GM12878 (cell line): ENCODE results near the gene EPN1. TPM values are rescaled to one million over a fixed set of nuclear protein-coding genes. Genes with fewer than 3 reads are reported as not detected.
A peak's percentile ranks its signal among the peaks of the same experiment; 100 is the strongest.

ENCODE experiments used
- ASH2L ChIP-seq: fragments of 300-600, 200-600 bp; sonication (generic); IDR thresholded peaks from 2 replicates; pipeline ENCODE4 v1.6.1; 2017; ENCODE audit warnings: low read depth, mild to moderate bottlenecking, borderline replicate concordance
- ATF7 ChIP-seq: fragments of 450-650 bp; IDR thresholded peaks from 2 replicates; pipeline ENCODE4 v1.6.1; 2016; ENCODE audit warnings: low read depth, mild to moderate bottlenecking
- BHLHE40 ChIP-seq, 2 experiments: fragments of 450-650 bp in 1 of 2; IDR thresholded peaks; 2 replicates each; pipeline ENCODE4 v1.6.1; 2011 to 2017; ENCODE audit warnings: low read depth in 2 of 2, borderline replicate concordance in 1 of 2, improper control_type of control experiment in 1 of 2, low read length in 1 of 2, mild to moderate bottlenecking in 1 of 2
- CBFB ChIP-seq: IDR thresholded peaks from 2 replicates; pipeline ENCODE4 v1.6.1; 2016; ENCODE audit warnings: antibody characterized with exemption, low read depth
- CHD2 ChIP-seq: IDR thresholded peaks from 2 replicates; pipeline ENCODE4 v1.6.1; 2011; ENCODE audit warnings: low read depth, low read length, improper control_type of control experiment, borderline replicate concordance
- CHD4 ChIP-seq: fragments of 200-600 bp; sonication (generic); IDR thresholded peaks from 2 replicates; pipeline ENCODE4 v1.6.1; 2016; ENCODE audit warnings: mild to moderate bottlenecking
- EED ChIP-seq: sonication (generic); IDR thresholded peaks from 2 replicates; pipeline ENCODE4 v1.6.1; 2016; ENCODE audit warnings: antibody characterized with exemption, low read depth
- EGR1 ChIP-seq, 2 experiments: IDR thresholded peaks; 1 replicate in 1 of 2; 2 replicates in 1 of 2; pipeline ENCODE4 v1.6.1; 2011 to 2012; ENCODE audit warnings: low read depth in 2 of 2, low read length in 2 of 2, borderline replicate concordance in 1 of 2, mild to moderate bottlenecking in 1 of 2, moderate library complexity in 1 of 2
- EP300 ChIP-seq, 2 experiments: fragments of 150-350 bp in 1 of 2; IDR thresholded peaks; 2 replicates each; pipeline ENCODE4 v1.6.1; 2011 to 2012; ENCODE audit warnings: low read depth in 2 of 2, low read length in 2 of 2, borderline replicate concordance in 1 of 2, improper control_type of control experiment in 1 of 2, inconsistent platforms in 1 of 2; ENCODE audit not compliant: control insufficient read depth in 1 of 2
- GATAD2B ChIP-seq: fragments of 450-650 bp; conservative IDR thresholded peaks from 2 replicates; pipeline ENCODE4 v1.6.1; 2017; ENCODE audit warnings: low read depth, mild to moderate bottlenecking, moderate library complexity
- IKZF1 ChIP-seq: fragments of 450-650 bp; conservative IDR thresholded peaks from 2 replicates; pipeline ENCODE4 v1.6.1; 2017; ENCODE audit warnings: antibody characterized with exemption, mild to moderate bottlenecking
- IKZF2 ChIP-seq, 2 experiments: fragments of 450-650 bp; IDR thresholded peaks; 2 replicates each; pipeline ENCODE4 v1.6.1; 2017; ENCODE audit warnings: mild to moderate bottlenecking in 2 of 2, moderate library complexity in 2 of 2
- IRF5 ChIP-seq: fragments of 450-650 bp; IDR thresholded peaks from 2 replicates; pipeline ENCODE4 v1.6.1; 2017; ENCODE audit warnings: borderline replicate concordance
- KLF5 ChIP-seq: fragments of 450-650 bp; IDR thresholded peaks from 2 replicates; pipeline ENCODE4 v1.6.1; 2014; ENCODE audit warnings: mild to moderate bottlenecking; ENCODE audit not compliant: partially characterized antibody
- MEF2B ChIP-seq: fragments of 450-650 bp; IDR thresholded peaks from 2 replicates; pipeline ENCODE4 v1.6.1; 2018; ENCODE audit warnings: mild to moderate bottlenecking, moderate library complexity; ENCODE audit not compliant: partially characterized antibody, poor library complexity, severe bottlenecking
- NFIC ChIP-seq: IDR thresholded peaks from 2 replicates; pipeline ENCODE4 v1.6.1; 2012; ENCODE audit warnings: low read depth, mild to moderate bottlenecking, inconsistent platforms, low read length, moderate library complexity
- POU2F2 ChIP-seq: IDR thresholded peaks from 3 replicates; pipeline ENCODE4 v1.6.1; 2011; ENCODE audit warnings: low read depth, mild to moderate bottlenecking, low read length, borderline replicate concordance
- SIX5 ChIP-seq: IDR thresholded peaks from 2 replicates; pipeline ENCODE4 v1.6.1; 2011; ENCODE audit warnings: mild to moderate bottlenecking, low read depth, low read length, moderate library complexity; ENCODE audit not compliant: severe bottlenecking
- SMAD1 ChIP-seq: fragments of 450-650 bp; IDR thresholded peaks from 2 replicates; pipeline ENCODE4 v1.6.1; 2018; ENCODE audit warnings: mild to moderate bottlenecking, low read depth; ENCODE audit not compliant: partially characterized antibody
- SPI1 ChIP-seq: IDR thresholded peaks from 2 replicates; pipeline ENCODE4 v1.6.1; 2011; ENCODE audit warnings: low read depth, mild to moderate bottlenecking, low read length, moderate library complexity, borderline replicate concordance; ENCODE audit not compliant: insufficient read depth
- TARDBP ChIP-seq: IDR thresholded peaks from 2 replicates; pipeline ENCODE4 v1.6.1; 2016; ENCODE audit warnings: borderline replicate concordance
- YY1 ChIP-seq: IDR thresholded peaks from 2 replicates; pipeline ENCODE4 v1.6.1; 2011; ENCODE audit warnings: low read depth, mild to moderate bottlenecking, low read length
- ZNF217 ChIP-seq: fragments of 450-650 bp; IDR thresholded peaks from 2 replicates; pipeline ENCODE4 v1.6.1; 2017; ENCODE audit warnings: antibody characterized with exemption, mild to moderate bottlenecking
- ZNF274 ChIP-seq: IDR thresholded peaks from one replicate; pipeline ENCODE4 v1.8.0; 2011; ENCODE audit not compliant: insufficient read length, insufficient read depth
- ZZZ3 ChIP-seq: IDR thresholded peaks from 2 replicates; pipeline ENCODE4 v1.6.1; 2011; ENCODE audit warnings: low read depth; ENCODE audit not compliant: control insufficient read depth, insufficient read length
- polyA plus RNA-seq, 11 experiments: library from polyadenylated mRNA; depleted of rRNA in 4 of 11; unstranded in 6 of 11; stranded (reverse) in 5 of 11; fragments of >200 nt; fragmentation: Nextera tagmentation in 4 of 11; fragmentation: Illumina TruSeq in 1 of 11; extraction: Ambion mirVana in 4 of 11; extraction: Trizol in 1 of 11; gene quantifications; 1 replicate in 1 of 11; 2 replicates in 10 of 11; pipeline versions ENCODE4 v1.2.1 to v1.2.3, GENCODE V29; 2011 to 2016; ENCODE audit warnings: inconsistent platforms in 2 of 11, missing spikeins in 2 of 11, low read depth in 1 of 11
- total RNA-seq, 4 experiments: library from RNA; depleted of rRNA in 3 of 4; stranded (reverse); fragments of >200 nt in 3 of 4; fragmentation: Illumina TruSeq in 1 of 4; extraction: Trizol in 1 of 4; gene quantifications; 2 replicates each; pipeline versions ENCODE4 v1.2.1 to v1.2.3, GENCODE V29; 2013 to 2021
- TF ChIP-seq, protein P1 (sequence below): IDR thresholded peaks from 2 replicates; pipeline ENCODE4 v1.6.1; 2012; ENCODE audit warnings: low read depth, low read length, improper control_type of control experiment

Gene EPN1
- total and polyA plus RNA-seq, 10 of the 15 experiments (the other 5 are each of a cell fraction or from before 2014, with no cell fraction given), result 0.11 to 88.5 (median 10.6) TPM

- TF ChIP-seq ZNF274 (no peak), ATF7 (0 out of 2 replicates have a peak, but pooled peaks have one; percentile 8), YY1 (peak; percentile 72), ASH2L (no peak), GATAD2B (peak; percentile 99), BHLHE40 (IDR thresholded peaks at IDR 0.05; ENCODE audit: borderline replicate concordance in 1 of 2, low read depth in 2 of 2, low read length in 1 of 2) (peak; percentile 74 to 93), NFIC (no peak), SIX5 (no peak), ZZZ3 (no peak), EP300 (IDR thresholded peaks at IDR 0.05; ENCODE audit: borderline replicate concordance in 1 of 2, control insufficient read depth in 1 of 2, low read depth in 2 of 2, low read length in 2 of 2) (0 out of 4 replicates have a peak, but pooled peaks of 1 of the 2 experiments have one; percentile 16), CHD4 (no peak), EGR1 (IDR thresholded peaks at IDR 0.05; ENCODE audit: borderline replicate concordance in 1 of 2, low read depth in 2 of 2, low read length in 2 of 2) (peak; percentile 63 to 99), SPI1 (no peak), IRF5 (no peak), SMAD1 (no peak), TARDBP (no peak), IKZF1 (peak; percentile 87), IKZF2 (IDR thresholded peaks at IDR 0.05) (peak; percentile 50 to 80; a peak in 3 of 4 replicates), MEF2B (peak; percentile 27), CBFB (no peak; the same call in 1 of the 2 replicates), EED (peak; percentile 58), KLF5 (peak; percentile 41), ZNF217 (peak; percentile 90), CHD2 (0 out of 2 replicates have a peak, but pooled peaks have one; percentile 75), POU2F2 (peak; percentile 35; the same call in 1 of the 3 replicates)
- TF ChIP-seq, protein P1, sequence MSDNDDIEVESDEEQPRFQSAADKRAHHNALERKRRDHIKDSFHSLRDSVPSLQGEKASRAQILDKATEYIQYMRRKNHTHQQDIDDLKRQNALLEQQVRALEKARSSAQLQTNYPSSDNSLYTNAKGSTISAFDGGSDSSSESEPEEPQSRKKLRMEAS, result peak; percentile 27; the same call in 1 of the 2 replicates
Observed at GRCh38 chr19:55647732-55648584, 27.1 kb upstream of the EPN1 start, which contains the start of gene CCDC106 (continued).
